HL-60/S4 (cell line): ENCODE results near the gene SMIM3.

Experiments
- in situ Hi-C: fragments of 300-500 bp; cut with MboI; formaldehyde crosslinking; loops from 2 replicates; pipeline ENCODE4 v1.14.3; 2022; ENCODE audit warnings: low sequenced_read_pairs

SMIM3 gene

DNA sequence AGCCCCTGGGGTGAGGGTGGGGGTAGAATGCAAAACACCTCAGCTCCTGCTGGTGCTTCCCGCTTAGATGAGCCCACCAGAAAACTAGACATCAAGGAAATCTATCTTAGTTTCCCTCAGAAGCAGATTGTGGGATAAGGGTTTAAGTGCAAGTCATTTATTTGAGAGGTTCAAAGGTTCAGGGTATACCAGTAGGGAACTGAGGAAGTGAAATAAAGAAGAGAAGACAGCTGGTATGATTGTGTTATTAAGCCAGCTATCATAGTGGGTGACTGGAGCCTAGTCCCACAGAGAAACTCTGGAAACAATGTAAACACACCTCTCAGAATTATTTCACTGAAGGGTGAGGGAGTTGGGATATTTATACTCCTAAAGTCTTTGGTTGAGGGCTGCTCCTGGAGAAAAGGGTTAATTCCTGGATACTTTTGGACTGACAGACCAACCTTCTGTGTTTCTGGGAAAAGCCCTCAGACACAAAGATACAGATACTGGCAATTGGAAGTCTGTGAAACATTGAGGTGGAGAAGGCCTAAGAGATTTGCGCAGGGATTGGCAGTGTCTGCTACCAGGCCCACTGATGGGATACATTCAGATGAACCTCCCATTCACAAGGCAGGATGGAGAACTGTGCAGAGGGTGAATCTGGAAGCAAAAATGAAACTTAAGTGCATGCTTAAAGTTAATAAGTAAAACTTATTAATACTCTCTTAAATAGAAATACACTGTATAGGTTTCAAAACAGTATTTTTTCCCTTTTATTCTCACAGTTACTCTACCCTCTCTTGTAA, 13.4 kb upstream of the SMIM3 start:
- in situ Hi-C loops = no loop called here

- in situ Hi-C loops = no loop called here
Measured at GRCh38 chr5:150765799-150766169, 12.8 kb upstream of the SMIM3 start.

GRCh38 chr5:150766251-150766650, 12.3 kb upstream of the SMIM3 start:
- in situ Hi-C loops = no loop called here

DNA sequence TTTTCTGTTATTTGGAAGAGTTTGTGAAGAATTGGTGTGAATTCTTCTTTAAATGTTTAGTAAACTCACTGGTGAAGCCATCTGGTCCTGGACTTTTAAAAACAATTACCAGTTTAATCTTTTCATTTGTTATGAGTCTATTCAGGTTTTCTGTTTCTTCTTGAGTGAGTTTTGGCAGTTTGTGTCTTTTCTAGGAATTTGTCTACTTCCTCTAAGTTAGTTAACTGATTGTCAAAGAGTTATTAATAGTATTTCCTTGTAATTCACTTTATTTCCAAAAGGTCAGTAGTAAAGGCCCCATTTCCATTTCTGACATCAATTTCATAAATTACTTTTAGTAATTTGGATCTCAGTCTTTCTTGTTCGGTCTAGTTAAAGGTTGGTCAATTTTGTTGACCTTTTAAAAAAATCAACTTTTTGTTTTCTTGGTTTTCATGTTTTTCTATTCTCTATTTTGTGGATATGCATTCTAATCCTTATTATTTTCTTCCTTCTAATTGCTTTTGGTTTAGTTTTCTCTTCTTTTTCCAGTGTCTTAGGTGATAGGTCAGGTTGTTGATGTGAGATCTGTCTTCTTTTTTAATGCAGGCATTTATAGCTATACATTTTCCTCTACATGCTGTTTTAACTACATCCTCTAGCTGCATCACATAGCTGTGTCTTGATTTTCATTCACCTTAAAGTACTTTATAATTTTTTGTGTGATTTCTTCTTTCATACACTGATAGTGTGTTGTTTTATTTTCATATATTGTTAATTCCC, 7.3 kb upstream of the SMIM3 start:
- in situ Hi-C loops = no loop called here

DNA sequence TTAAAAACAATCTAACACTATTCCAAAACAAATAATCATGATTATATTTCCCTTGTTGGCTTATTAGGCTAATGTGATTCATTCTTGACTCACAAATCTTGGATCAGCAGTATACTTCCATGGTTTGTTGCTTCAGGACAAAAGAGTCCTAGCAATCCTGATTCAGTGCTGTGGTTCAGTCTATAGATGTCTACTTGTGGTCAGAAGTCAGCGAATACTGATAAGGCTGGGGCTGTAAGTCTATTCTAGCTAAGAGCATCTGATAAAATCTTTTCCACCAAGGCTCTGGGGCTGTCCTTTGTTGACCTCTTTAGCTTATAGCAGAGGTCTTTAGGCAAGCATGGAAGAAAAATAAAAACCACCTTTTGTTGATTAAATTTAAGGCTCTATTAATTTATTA, 4.4 kb upstream of the SMIM3 start:
- in situ Hi-C loops = no loop called here

- in situ Hi-C loops = no loop called here
Measured at GRCh38 chr5:150777685-150778084, 872 bp upstream of the SMIM3 start.

- in situ Hi-C loops = no loop called here
Measured at GRCh38 chr5:150778088-150778516, 455 bp upstream of the SMIM3 start.

DNA sequence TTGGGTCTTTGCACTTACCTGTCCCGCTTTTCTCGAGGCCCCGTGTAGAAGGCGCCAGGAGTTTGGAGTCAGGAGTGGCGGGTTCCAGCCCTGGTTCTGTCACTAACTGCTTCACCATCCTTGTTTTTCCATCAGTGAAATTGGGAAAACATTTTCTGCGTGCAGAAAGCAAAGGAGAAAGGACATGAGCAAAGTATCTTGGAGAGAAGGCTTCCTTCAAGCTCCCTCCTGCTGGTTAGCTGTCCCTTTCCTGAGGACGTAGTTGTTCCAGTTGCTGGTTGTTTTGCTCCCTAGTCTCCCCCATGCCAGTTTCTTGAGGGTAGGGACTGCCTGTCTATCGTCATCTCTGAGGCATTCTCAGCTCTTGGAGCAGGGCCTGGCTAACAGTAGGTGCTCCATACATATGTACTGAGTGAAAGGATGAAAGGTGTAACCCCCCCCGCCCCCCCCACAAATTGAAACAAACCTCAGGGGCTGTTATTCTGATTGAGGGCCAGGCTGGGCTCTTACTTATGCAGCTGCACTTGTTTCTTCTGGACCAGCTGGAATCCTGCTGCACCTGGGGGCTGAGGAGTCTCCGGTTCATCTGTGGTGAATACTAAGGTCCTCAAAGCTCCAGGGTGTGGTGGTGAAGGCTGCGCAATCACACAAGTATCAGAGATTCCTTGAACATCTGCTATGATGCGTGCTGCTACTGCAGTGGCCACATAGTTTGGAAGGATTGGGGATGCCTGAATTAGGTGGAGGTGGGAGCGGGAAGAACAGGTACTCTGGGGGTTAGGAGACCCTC, 1.0 kb downstream of the SMIM3 start:
- in situ Hi-C loops = no loop called here

GRCh38 chr5:150780187-150780692, 1.7 kb downstream of the SMIM3 start:
- in situ Hi-C loops = no loop called here

DNA sequence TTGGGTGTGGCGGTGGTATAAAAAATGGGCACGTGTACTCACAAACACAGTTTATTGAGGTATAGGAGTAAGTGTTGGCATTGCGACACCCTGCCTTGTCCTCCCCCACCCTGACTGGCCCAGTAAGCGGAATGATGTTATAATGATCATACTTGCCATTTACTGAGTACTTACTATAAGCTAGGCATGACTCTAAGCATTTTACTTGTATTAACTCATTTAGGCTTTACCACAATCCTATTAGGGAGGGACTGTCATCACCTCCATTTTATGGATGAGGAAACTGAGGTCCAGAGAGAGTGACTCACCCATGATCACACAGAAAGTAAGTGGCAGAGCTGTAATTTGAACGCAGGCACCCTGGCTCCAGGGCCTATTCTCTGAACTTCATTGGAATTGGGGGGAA, 2.3 kb downstream of the SMIM3 start:
- in situ Hi-C loops = no loop called here

DNA sequence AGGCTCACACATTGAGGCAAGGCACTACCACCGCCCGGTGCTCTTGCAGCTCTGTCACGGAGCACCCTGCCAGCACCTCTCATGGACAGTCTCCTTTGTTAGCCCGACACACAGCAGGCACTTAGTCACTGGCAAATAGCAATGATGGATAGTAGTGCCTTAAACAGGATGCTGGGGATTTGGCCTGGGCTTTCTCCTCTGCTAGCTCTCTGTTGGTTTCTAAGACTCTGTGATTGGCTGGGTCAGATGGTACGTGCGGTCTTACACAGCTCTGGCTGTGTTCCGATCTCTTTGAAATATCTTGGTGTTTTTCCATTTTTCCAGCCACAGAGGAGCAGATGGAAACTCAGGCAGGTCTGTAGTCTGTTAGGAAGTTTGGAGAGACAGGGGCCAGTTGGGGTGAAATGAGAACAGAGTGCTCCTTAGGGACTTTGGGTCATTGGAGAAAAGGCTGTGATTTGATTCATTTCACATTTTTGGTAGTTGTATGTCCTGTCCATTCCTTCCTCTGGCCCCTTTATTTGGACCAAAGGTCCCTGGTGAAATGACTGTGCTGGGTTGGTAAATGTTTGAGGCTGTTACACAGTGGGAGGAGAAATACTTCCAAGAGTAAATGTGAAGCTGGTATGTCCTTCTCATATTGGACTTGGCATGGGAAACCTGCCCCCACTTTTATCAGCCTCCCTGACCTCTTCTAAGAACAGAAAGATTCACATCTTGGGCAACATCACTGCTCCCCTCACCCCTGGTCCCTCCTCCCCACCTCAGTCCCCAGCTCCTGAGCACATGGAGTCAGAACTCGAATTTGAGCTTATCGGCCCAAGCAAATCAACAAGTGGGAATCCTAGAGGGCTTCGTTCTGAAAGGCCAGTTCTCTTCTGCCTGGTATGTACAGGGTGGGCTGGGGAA, 3.4 kb downstream of the SMIM3 start:
- in situ Hi-C loops = no loop called here

DNA sequence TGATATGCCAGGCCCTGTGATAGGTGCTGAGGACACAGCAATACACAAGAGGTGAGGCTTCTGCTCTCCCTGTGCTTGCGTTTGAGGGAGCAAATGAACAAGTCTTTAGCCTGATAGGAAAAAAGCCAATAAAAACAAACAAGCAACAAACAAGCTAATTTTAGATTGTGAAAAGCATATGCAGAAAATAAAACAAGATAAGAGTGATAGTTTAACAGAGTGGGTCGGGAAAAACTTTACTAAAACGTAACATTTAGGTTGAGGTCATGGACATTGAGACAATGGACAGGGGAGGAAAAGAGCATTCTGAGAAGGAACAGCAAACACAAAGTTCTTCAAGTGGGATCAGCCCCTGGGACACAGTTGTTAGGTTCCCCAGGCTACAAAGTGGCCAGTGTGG, 4.3 kb downstream of the SMIM3 start:
- in situ Hi-C loops = no loop called here

GRCh38 chr5:150783422-150783928, 4.9 kb downstream of the SMIM3 start:
- in situ Hi-C loops = no loop called here

DNA sequence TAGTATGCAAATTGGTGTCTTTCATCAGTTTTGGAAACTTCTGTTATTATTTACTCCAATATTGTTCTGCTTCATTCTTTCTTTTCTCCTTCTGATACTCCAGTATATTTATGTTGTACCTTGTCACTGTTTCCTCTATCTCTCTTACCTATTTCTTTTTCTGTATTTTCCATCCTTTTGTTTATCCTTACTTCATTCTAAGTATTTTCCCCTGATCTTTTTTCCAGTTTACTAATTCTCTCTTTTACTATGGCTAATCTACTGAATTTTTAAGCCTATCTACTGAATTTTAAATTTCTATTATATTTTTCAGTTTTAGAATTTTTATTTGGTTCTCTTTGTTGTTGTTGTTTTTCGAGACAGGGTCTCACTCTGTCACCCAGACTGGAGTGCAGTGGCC, 7.4 kb downstream of the SMIM3 start:
- in situ Hi-C loops = no loop called here

- in situ Hi-C loops = no loop called here
Measured at GRCh38 chr5:150786876-150787275, 8.3 kb downstream of the SMIM3 start.

GRCh38 chr5:150787656-150788055, 9.1 kb downstream of the SMIM3 start:
- in situ Hi-C loops = no loop called here

DNA sequence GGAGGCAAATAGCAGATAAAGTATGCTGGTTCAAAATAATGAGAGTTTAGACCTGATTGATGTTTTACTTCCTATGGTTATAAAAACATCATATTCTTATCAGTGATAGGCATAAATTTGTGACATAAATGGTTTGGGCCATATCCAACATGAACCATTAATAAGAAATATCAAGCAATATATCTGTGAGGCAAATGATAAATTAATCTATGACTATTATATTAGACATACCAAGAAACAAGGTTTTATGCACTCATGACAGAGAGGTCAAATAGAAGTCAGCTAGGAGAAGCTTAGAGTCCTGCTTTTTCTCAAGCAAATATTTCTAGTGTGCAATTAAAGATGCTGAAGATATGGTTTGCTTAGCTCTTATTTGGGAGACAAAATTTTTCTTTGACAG, 10.4 kb downstream of the SMIM3 start:
- in situ Hi-C loops = no loop called here

DNA sequence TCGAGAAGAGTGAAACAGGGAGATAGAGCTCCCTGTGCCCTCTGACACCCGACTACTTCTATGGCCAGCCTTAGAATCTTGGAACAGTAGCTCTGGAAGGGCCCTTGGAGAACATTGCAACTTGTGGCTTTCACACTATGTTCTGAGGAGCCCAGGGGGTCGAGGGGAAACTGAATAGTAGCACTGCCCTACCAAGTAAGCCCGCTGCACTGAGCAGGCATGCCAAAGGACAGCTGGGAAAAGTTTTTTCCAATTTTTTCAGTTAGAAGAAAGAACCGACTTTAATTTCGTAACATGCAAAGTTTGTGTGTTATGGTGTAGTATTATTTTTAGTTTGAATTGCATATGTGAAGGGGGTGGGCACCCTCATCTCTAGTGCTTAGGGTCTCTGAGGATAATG, 10.9 kb downstream of the SMIM3 start:
- in situ Hi-C loops = no loop called here

DNA sequence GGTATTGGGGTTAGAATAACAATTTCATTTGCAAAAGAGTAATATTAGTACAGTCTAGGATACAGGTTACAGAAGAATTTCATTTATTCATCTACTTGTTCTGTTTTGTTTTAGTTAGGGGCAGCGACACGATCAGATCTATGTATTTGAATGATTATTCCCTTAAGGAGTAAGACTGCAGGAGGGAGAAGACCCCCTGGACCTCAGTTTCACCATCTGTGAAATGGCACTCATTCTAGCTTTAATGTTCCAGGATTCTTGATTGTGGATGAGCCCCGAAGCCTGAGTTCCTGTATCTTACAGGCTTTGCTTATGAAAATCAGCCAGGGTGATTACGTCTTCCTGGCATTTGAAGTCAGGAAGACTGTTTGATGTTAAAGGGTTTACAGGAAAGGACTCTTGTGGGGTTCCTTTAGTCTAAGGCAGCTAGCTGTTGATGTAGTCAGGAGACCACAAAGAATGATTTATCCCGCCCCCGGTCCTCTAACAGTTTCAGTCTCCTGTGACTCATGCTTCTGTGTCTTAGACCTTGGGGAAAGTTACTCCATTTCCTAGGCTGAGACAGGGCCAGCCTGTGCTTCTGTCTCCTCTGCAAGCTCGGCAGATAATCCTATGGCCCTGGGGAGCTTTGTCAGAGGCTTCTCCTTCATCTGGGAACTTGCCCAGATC, 11.5 kb downstream of the SMIM3 start:
- in situ Hi-C loops = no loop called here

DNA sequence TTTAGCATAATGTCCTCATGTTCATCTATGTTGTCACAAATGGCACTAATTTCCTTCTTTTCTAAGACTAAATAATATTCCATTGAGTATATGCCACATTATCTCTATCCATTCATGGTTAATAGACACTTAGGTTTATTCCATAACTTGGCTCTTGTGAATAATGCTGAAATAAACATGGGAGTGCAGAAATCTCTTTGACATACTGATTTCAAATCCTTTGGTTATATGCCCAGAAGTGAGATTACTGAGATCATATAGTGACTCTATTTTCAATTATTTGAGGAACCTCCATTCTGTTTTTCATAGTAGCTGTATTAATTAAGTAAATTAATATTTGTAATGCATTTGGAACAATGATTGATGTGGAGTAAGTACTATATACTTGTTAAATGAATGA, 13.0 kb downstream of the SMIM3 start:
- in situ Hi-C loops = no loop called here
